ENCODE data around the gene MAP1LC3B2.

Gene MAP1LC3B2

DNA sequence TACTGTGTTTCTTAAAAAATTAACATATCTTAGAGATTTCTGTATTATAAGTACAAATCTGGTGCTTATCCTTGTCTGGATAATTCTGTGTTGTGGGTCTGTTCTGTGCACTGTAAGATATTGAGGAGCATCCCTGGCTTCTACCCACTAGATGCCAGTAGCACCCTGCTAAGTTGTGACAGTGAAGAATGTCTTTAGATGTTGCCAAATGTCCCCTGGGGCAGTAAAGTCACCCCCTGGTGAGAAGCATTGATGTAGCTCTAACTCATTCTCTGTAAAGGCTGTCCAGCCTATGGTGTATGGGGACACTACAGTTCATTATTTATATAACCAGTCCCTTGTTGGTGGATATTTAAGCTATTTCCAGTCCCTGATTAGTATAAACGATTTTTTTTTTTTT is 31.4 kb downstream of the MAP1LC3B2 start:
- no peak for DNase-seq (ENCODE audit: low read depth in 2 of 2)
- TF ChIP-seq, protein P1, sequence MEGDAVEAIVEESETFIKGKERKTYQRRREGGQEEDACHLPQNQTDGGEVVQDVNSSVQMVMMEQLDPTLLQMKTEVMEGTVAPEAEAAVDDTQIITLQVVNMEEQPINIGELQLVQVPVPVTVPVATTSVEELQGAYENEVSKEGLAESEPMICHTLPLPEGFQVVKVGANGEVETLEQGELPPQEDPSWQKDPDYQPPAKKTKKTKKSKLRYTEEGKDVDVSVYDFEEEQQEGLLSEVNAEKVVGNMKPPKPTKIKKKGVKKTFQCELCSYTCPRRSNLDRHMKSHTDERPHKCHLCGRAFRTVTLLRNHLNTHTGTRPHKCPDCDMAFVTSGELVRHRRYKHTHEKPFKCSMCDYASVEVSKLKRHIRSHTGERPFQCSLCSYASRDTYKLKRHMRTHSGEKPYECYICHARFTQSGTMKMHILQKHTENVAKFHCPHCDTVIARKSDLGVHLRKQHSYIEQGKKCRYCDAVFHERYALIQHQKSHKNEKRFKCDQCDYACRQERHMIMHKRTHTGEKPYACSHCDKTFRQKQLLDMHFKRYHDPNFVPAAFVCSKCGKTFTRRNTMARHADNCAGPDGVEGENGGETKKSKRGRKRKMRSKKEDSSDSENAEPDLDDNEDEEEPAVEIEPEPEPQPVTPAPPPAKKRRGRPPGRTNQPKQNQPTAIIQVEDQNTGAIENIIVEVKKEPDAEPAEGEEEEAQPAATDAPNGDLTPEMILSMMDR (IDR thresholded peaks at IDR 0.05; ENCODE audit: low read depth, low read length) = no peak
- H3K4me3 ChIP-seq (replicated peaks in 1 of 2; ENCODE audit: low read depth in 2 of 2, low read length in 2 of 2) = no peak overlapping the region

DNA sequence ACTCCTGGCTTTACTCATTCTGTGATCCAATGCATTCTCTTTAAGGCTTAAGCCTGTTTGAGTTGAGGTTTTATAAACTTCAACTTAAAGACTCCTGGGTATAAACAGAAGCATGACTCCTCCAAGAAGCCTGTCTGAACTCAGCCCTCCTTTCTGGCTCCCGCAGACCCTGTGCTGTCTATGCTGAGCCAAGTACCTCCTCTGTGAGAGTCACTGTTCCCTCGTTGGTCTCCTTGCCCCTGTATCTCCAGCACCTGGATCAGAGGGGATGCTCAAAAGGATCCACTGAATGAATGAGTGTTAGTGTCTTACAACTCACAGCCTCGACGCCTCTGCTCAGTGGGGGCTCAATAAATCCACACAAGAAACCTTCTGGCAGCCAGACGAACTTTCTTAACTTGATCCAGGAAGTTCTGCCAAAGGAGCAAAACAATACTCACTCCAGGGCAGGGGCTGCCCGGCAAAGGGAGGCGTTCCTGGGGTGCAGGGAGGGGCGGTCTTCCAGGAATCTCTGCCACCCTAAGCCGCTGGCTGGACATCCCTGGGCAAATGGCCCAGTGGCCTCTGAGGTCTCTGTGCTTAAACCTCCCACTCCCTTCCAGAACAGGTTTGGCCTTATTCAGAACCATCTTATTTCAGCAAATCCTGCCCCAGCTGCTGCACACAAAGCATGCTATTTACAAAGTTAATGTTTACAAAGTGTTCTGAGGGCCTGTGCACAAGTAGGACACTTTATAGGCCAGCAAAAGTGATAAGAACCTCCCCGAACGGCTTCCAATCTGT is 32.9 kb downstream of the MAP1LC3B2 start:
- peak in 1 of 2 donors; percentile 87 for DNase-seq (ENCODE audit: low read depth in 2 of 2)
- TF ChIP-seq, protein P1 (IDR thresholded peaks at IDR 0.05; ENCODE audit: low read depth, low read length) = no peak
- H3K4me3 ChIP-seq (replicated peaks in 1 of 2; ENCODE audit: low read depth in 2 of 2, low read length in 2 of 2) = no peak overlapping the region

DNA sequence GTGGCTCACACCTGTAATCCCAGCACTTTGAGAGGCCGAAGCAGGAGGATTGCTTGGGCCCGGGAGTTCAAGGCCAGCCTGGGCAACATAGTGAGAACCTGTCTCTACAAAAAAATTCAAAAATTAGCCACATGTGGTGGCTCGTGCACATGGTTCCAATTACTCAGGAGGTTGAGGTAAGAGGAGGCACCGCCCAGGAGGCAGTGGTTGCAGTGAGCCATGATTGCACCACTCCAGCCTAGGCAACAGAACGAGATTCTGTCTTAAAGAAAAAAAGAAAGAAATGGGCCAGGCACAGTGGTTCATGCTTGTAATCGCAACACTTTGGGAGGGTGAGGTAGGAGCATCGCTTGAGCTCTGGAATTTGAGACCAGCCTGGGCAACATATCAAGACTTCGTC is 33.5 kb downstream of the MAP1LC3B2 start:
- DNase-seq (ENCODE audit: low read depth in 2 of 2) = peak in 1 of 2 donors; percentile 31
- no peak overlapping the region for H3K4me3 ChIP-seq (replicated peaks in 1 of 2; ENCODE audit: low read depth in 2 of 2, low read length in 2 of 2)
- TF ChIP-seq, protein P1 (IDR thresholded peaks at IDR 0.05; ENCODE audit: low read depth, low read length) = no peak

DNA sequence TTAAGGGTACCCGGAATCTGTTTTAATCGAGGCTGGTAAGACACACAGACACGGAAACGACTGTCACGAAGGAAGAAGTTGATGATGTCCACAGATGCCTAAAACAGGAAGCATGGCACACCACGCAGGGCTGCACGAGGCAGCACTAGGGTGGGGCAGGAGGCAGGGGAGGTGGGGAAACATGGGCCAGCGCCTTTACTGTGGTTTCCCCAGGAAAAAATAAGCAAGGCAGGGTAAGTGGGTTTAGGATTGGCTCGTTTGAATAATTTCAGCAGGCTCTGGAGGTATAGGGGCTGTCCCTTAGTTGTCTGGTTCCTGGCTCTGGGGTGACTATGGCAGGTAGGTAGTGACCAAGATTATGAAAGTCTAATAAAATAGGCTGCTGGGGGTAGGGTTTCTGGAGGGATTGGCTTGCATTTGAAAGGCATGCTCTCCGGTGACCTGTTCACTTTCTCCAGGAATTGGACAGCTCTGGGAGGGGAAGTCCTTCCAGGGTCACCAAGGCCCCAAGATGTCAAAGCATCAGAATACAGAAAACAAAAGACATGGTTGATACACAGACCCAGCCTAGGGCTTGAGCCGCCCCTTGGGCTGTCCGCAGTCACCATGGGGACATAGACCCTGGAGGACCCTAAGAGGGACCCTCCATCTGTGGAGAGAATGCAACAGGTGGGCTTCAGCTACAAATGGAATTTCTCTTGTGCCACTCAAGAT is 35.3 kb downstream of the MAP1LC3B2 start:
- no peak for DNase-seq (ENCODE audit: low read depth in 2 of 2)
- no peak overlapping the region for H3K4me3 ChIP-seq (replicated peaks in 1 of 2; ENCODE audit: low read depth in 2 of 2, low read length in 2 of 2)
- TF ChIP-seq, protein P1 (IDR thresholded peaks at IDR 0.05; ENCODE audit: low read depth, low read length) = no peak

DNA sequence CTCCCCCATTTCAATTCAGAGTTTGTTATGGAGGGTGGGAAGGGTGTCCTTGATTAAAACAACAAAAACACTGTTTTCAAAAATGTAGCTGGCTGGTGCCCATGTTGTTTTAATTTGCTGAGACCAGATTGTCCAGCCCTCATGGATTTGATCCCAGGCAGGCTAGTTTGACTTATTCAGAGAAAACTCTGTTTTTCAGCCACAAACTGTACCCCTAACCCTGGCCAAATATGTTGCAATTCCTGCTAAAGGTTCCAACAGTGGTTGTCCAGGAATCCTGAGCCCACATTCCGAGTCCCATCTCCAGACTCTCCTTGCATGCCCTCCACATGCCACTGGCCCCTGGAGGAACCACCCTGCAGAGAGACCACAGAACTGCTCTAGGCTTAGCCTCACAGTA is 36.0 kb downstream of the MAP1LC3B2 start:
- DNase-seq (ENCODE audit: low read depth in 2 of 2) = peak in 1 of 2 donors; percentile 79
- TF ChIP-seq, protein P1 (IDR thresholded peaks at IDR 0.05; ENCODE audit: low read depth, low read length) = no peak
- H3K4me3 ChIP-seq (replicated peaks in 1 of 2; ENCODE audit: low read depth in 2 of 2, low read length in 2 of 2) = no peak overlapping the region

- TF ChIP-seq, protein P1 (IDR thresholded peaks at IDR 0.05; ENCODE audit: low read depth, low read length) = no peak
- no peak for DNase-seq (ENCODE audit: low read depth in 2 of 2)
- H3K4me3 ChIP-seq (replicated peaks in 1 of 2; ENCODE audit: low read depth in 2 of 2, low read length in 2 of 2) = no peak overlapping the region
These were observed 36.5 kb downstream of the MAP1LC3B2 start for GRCh38 chr12:116595672-116596071.

All from cardiac fibroblast (primary cell).